CD4-positive, alpha-beta T cell (primary cell): ENCODE results near the gene ALOX5AP. TPM values are rescaled to one million over a fixed set of nuclear protein-coding genes. Genes with fewer than 3 reads are reported as not detected.
A peak's percentile ranks its signal among the peaks of the same experiment; 100 is the strongest.

Experiments
- ATAC-seq: fragments of 200-7000 bp; cut with Tn5 transposase; one replicate; pipeline ENCODE4 v1.10.0; 2022; ENCODE audit warnings: mild to moderate bottlenecking; ENCODE audit not compliant: poor library complexity
- CTCF ChIA-PET: fragments of 350-600 bp; sonication (Branson Sonifier 250); formaldehyde crosslinking; loops from one replicate; lab custom pipeline; 2021; ENCODE audit warnings: antibody characterized with exemption, inconsistent platforms; lab: Charles Lee
- POLR2A ChIA-PET: fragments of 350-600 bp; sonication (Branson Sonifier 250); formaldehyde crosslinking; loops from one replicate; lab custom pipeline; 2021; ENCODE audit warnings: antibody characterized with exemption, inconsistent platforms; lab: Charles Lee
- DNase-seq, 14 experiments: peaks; one replicate each; pipeline ENCODE4 v3.0.0-alpha.2; 2013 to 2020; ENCODE audit warnings: mixed read lengths in 2 of 14
- H3K27ac ChIP-seq, 2 donors: one replicate each; pipeline versions ENCODE4 v1.5.1 to v1.7.0; 2013; ENCODE audit warnings: low read length in 2 of 2, low read depth in 1 of 2, mild to moderate bottlenecking in 1 of 2
- H3K27me3 ChIP-seq, 2 experiments: 1 replicate in 1 of 2; 2 replicates in 1 of 2; pipeline versions ENCODE4 v1.6.1 to v1.7.0; 2013; ENCODE audit warnings: low read length in 2 of 2, control low read depth in 1 of 2, mild to moderate bottlenecking in 1 of 2, moderate library complexity in 1 of 2; ENCODE audit not compliant: insufficient read depth in 2 of 2, control insufficient read depth in 1 of 2
- H3K36me3 ChIP-seq: one replicate; pipeline ENCODE4 v1.6.1; 2013; ENCODE audit warnings: low read length, control low read depth; ENCODE audit not compliant: insufficient read depth
- H3K4me1 ChIP-seq: one replicate; pipeline ENCODE4 v1.6.1; 2013; ENCODE audit warnings: low read length, control low read depth; ENCODE audit not compliant: insufficient read depth
- H3K4me3 ChIP-seq: one replicate; pipeline ENCODE4 v1.5.1; 2013; ENCODE audit warnings: mild to moderate bottlenecking, low read length, moderate library complexity
- H3K9me3 ChIP-seq, 2 experiments: 1 replicate in 1 of 2; 2 replicates in 1 of 2; pipeline versions ENCODE4 v1.6.1 to v1.7.0; 2013; ENCODE audit warnings: low read length in 2 of 2, mild to moderate bottlenecking in 2 of 2, control low read depth in 1 of 2, moderate library complexity in 1 of 2; ENCODE audit not compliant: control insufficient read depth in 1 of 2, insufficient read depth in 1 of 2
- H3K27ac Mint-ChIP-seq: one replicate; pipeline ENCODE4 v1.8.0; 2020; ENCODE audit warnings: mixed read lengths
- H3K27me3 Mint-ChIP-seq: one replicate; pipeline ENCODE4 v1.8.0; 2021; ENCODE audit warnings: mixed read lengths
- H3K36me3 Mint-ChIP-seq: one replicate; pipeline ENCODE4 v1.8.0; 2021; ENCODE audit warnings: low read depth, mixed read lengths
- H3K4me1 Mint-ChIP-seq: one replicate; pipeline ENCODE4 v1.8.0; 2021; ENCODE audit warnings: low read depth, mixed read lengths
- H3K4me3 Mint-ChIP-seq: one replicate; pipeline ENCODE4 v1.8.0; 2020; ENCODE audit warnings: mild to moderate bottlenecking, mixed read lengths
- H3K9me3 Mint-ChIP-seq: one replicate; pipeline ENCODE4 v1.8.0; 2020; ENCODE audit warnings: mixed read lengths
- intact Hi-C, 2 experiments: fragments of 100-400 bp; cut with DNase I in 1 of 2; cut with micrococcal nuclease in 1 of 2; formaldehyde crosslinking; loops; one replicate each; pipeline versions ENCODE4 v1.15.1 to v1.9.0; 2023 to 2025; cut with DNase I, micrococcal nuclease
- total RNA-seq, 174 experiments: library from RNA in 2 of 174; stranded (reverse) in 2 of 174; gene quantifications; one replicate each; pipeline ENCODE4 v1.2.3 and lab custom pipeline; 2021 to 2026
- TF ChIP-seq, protein P1 (sequence below): fragments of 200-600 bp; IDR thresholded peaks from one replicate; pipeline ENCODE4 v1.8.0; 2022; ENCODE audit warnings: antibody characterized with exemption, mild to moderate bottlenecking

Gene ALOX5AP
- total RNA-seq, 2 experiments from 2014 or later, result 16.5 to 19.0 TPM

DNA sequence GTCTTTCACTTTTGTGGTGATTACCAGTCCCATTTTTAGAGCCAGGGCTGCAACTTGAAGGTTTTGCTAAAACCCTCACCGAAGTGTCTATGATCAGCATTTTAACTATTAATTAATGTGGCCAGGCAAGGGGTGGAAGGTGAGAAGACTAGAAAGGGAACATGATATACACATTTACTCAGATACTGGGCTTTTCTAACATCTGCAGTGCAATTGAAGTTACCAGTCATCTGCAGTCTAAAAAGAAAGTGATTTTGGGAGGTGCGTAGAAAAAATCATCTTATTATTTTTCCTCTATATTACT, 481 bp downstream of the ALOX5AP start:
- ATAC-seq (no peak), DNase-seq (peak in 2 of 14 experiments; percentile 24 to 34)
- Mint-ChIP-seq H3K27ac (peak overlapping the region; percentile 81), H3K36me3 (peaks cover 6% of the 10 kb centered on the region), H3K9me3 (no peaks in the 10 kb centered on the region), H3K4me1 (peaks cover 78% of the 10 kb centered on the region), H3K4me3 (peak overlapping the region; percentile 96), H3K27me3 (no peaks in the 10 kb centered on the region)
- Histone ChIP-seq H3K27me3 (no peaks in the 10 kb centered on the region), H3K36me3 (no peaks in the 10 kb centered on the region), H3K4me1 (peaks cover 60% of the 10 kb centered on the region), H3K4me3 (peak overlapping the region; percentile 60), H3K9me3 (no peaks in the 10 kb centered on the region), H3K27ac (peak overlapping the region; percentile 32 to 43)
- ChIA-PET POLR2A (interaction anchor here (0.6 to 3.8 kb wide), 5 partner anchors 8 to 426 kb away, joined by 3 to 24 read pairs (median 4); partner anchors contain the start of gene USPL1), CTCF (interaction anchor here (0.6 to 1.0 kb wide), 2 partner anchors 38 to 131 kb away, joined by 3 read pairs; no protein-coding TSS in a partner anchor)
- intact Hi-C loops, result loop anchor here (5.0 kb wide), 2 partner anchors 54 to 66 kb away; no protein-coding TSS in a partner anchor
- TF ChIP-seq, protein P1, sequence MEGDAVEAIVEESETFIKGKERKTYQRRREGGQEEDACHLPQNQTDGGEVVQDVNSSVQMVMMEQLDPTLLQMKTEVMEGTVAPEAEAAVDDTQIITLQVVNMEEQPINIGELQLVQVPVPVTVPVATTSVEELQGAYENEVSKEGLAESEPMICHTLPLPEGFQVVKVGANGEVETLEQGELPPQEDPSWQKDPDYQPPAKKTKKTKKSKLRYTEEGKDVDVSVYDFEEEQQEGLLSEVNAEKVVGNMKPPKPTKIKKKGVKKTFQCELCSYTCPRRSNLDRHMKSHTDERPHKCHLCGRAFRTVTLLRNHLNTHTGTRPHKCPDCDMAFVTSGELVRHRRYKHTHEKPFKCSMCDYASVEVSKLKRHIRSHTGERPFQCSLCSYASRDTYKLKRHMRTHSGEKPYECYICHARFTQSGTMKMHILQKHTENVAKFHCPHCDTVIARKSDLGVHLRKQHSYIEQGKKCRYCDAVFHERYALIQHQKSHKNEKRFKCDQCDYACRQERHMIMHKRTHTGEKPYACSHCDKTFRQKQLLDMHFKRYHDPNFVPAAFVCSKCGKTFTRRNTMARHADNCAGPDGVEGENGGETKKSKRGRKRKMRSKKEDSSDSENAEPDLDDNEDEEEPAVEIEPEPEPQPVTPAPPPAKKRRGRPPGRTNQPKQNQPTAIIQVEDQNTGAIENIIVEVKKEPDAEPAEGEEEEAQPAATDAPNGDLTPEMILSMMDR, result no peak

DNA sequence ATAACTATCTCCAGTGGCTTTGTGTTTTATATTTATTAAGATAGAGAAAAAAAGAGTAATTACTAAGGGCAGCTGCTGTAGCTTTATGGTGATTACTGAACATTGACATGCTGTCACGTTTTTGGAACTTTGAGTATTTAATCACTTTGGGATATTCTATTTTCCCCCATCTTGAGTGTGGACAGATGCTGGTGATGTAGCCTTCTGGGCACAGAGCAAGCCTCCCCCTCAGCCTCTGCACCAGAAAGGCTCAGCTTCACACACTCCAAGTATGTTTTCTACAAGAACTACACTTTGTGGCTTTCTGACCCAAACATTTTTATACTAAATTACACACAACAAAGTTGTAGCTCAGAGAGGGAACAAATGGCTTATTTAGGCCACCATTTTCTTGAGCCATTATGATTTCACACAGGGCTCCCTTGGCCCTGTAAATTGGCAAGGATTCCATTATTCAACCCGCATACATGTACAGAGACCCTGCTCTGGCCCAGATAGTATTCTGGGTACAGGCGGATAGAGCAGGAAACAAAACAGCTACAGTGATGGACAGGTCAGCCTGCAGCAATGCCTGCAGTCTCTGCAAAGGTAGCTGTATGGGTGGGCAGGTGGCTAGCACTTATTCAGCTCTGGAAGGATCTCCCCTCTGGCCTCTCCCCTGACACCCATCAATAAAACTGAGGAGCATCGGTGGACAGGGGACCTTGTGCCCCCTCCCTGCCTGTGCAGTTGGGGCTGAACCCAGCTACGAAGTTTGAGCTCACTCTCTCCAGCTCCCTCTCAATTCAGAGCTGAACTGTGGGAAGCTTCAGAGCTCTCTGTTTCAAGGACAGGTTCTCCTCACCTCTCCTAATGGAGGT, 1.3 kb downstream of the ALOX5AP start:
- intact Hi-C loops, result loop anchor here (5.0 kb wide), 2 partner anchors 54 to 66 kb away; no protein-coding TSS in a partner anchor
- Mint-ChIP-seq H3K27ac (peak overlapping the region; percentile 81), H3K9me3 (no peaks in the 10 kb centered on the region), H3K36me3 (peaks cover 6% of the 10 kb centered on the region), H3K4me3 (peak overlapping the region; percentile 96), H3K27me3 (no peaks in the 10 kb centered on the region), H3K4me1 (peaks cover 78% of the 10 kb centered on the region)
- no peaks in the 10 kb centered on the region for H3K27me3 ChIP-seq
- H3K9me3 ChIP-seq, result no peaks in the 10 kb centered on the region
- ATAC-seq (no peak), DNase-seq (peak in 1 of 14 experiments; percentile 13)
- H3K27ac ChIP-seq, result peak overlapping the region; percentile 8 to 11
- TF ChIP-seq, protein P1, result no peak
- peak overlapping the region; percentile 60 for H3K4me3 ChIP-seq
- H3K36me3 ChIP-seq, result no peaks in the 10 kb centered on the region
- peaks cover 66% of the 10 kb centered on the region for H3K4me1 ChIP-seq
- ChIA-PET CTCF (interaction anchor here (0.5 to 1.2 kb wide), 3 partner anchors 66 to 604 kb away, joined by 3 read pairs; no protein-coding TSS in a partner anchor), POLR2A (interaction anchor here (1.7 to 3.8 kb wide), 2 partner anchors 16 to 120 kb away, joined by 6 to 24 read pairs; partner anchors contain the start of gene USPL1)

DNA sequence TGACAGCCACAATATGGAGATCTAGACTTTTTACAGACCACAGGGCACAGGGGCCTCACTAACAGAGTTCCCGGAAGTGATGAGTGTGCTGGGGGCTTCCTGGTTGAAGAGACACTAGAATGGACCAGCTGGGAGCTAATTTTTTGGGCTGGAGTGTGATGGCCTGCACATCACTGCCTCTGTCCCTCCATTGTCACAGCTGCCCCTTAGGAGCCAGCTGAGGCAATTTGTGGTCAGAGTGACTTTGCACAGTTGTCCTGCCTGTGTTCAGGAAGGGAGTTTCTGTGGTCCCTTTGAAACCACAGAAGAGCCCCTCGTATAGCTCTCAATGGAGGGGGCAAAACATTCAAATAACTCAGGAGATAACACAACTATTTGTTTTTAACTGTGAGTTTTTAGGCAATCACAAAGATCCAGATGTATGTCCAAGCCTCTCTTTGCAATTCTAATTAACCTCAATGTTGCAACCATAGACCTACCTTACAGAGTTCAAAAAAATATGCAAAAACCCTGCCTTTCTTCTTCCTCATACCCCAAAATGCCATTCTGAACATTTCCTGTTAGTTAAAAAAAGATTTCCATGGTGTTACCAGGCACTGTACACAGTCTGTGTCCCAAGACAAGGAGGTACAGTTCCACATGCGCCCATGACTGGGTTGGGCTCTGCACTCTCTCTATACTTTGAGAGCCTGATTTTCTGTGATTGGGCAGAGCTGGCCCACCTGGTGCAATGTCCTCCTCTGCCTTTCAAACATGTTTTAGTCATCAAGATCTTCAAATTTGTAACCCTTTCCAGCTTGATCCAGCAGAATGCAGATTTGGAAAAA, 2.4 kb downstream of the ALOX5AP start:
- Histone ChIP-seq H3K27me3 (no peaks in the 10 kb centered on the region), H3K36me3 (no peaks in the 10 kb centered on the region), H3K4me1 (peaks cover 77% of the 10 kb centered on the region), H3K4me3 (peak overlapping the region; percentile 60), H3K9me3 (no peaks in the 10 kb centered on the region), H3K27ac (peak overlapping the region; percentile 8 to 11)
- H3K27ac Mint-ChIP-seq, result peak overlapping the region; percentile 81
- POLR2A ChIA-PET, result interaction anchor here (1.1 to 3.8 kb wide), 3 partner anchors 18 to 121 kb away, joined by 3 to 24 read pairs (median 19); partner anchors contain the start of gene USPL1
- H3K4me3 Mint-ChIP-seq, result peak overlapping the region; percentile 96
- CTCF ChIA-PET, result interaction anchor here (1.2 to 1.3 kb wide), 3 partner anchors 9 to 605 kb away, joined by 3 read pairs; no protein-coding TSS in a partner anchor
- TF ChIP-seq, protein P1, result no peak
- H3K27me3 Mint-ChIP-seq, result no peaks in the 10 kb centered on the region
- H3K36me3 Mint-ChIP-seq, result peaks cover 6% of the 10 kb centered on the region
- peaks cover 73% of the 10 kb centered on the region for H3K4me1 Mint-ChIP-seq
- no peaks in the 10 kb centered on the region for H3K9me3 Mint-ChIP-seq
- ATAC-seq (no peak), DNase-seq (peak in 4 of 14 experiments; percentile 8 to 46 (median 37))
- intact Hi-C loops, result loop anchor here (5.0 kb wide), 2 partner anchors 55 to 65 kb away; no protein-coding TSS in a partner anchor
